HEK293 (cell line): ENCODE data around the gene CYTL1.

Experiments
- CTCF ChIP-seq: fragments of 450-650 bp; formaldehyde crosslinking; IDR thresholded peaks from 2 replicates; pipeline ENCODE4 v1.5.1; 2016; ENCODE audit warnings: missing biosample characterization, missing genetic modification characterization
- TF ChIP-seq, protein P1 (sequence below): fragments of 450-650 bp; formaldehyde crosslinking; IDR thresholded peaks from 2 replicates; pipeline ENCODE4 v1.5.1; 2017; ENCODE audit warnings: missing biosample characterization, missing genetic modification characterization

- TF ChIP-seq CTCF (tag by site-specific recombination) = no peak
- TF ChIP-seq, protein P1, sequence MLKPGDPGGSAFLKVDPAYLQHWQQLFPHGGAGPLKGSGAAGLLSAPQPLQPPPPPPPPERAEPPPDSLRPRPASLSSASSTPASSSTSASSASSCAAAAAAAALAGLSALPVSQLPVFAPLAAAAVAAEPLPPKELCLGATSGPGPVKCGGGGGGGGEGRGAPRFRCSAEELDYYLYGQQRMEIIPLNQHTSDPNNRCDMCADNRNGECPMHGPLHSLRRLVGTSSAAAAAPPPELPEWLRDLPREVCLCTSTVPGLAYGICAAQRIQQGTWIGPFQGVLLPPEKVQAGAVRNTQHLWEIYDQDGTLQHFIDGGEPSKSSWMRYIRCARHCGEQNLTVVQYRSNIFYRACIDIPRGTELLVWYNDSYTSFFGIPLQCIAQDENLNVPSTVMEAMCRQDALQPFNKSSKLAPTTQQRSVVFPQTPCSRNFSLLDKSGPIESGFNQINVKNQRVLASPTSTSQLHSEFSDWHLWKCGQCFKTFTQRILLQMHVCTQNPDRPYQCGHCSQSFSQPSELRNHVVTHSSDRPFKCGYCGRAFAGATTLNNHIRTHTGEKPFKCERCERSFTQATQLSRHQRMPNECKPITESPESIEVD (tag by site-specific recombination) = no peak
Observed at GRCh38 chr4:5018603-5019002, 655 bp downstream of the CYTL1 start.
